Measurements from ENCODE around the gene PPFIA1. TPM values are rescaled to one million over a fixed set of nuclear protein-coding genes. Genes with fewer than 3 reads are reported as not detected.

Gene PPFIA1
- total and polyA plus RNA-seq, 2 of the 13 experiments (the other 11 are each of a cell fraction or from before 2014, with no cell fraction given): 29.9 to 45.2 TPM

DNA sequence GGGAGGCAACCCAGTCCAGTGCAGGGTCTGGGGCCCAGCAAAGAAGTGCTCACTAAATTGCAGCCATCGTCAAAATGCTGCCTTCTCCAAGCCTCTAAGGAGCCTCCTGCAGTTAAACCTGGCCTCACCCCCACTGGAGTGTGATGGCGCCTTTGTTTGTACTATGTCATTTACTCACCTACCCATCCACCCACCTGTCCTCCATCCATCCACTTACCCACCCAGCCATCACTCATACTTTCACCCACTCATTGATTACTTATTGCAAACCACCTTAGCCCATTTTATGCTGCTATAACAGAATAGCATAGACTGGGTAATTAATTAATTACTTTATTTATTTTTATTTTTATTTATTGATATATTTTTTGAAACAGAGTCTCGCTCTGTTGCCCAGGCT, 28.8 kb upstream of the PPFIA1 start:
- Histone ChIP-seq H3K4me1 (ENCODE audit: insufficient read depth, low read length) (peaks cover 11% of the 10 kb centered on the region), H3K27ac (ENCODE audit: extremely low read length, insufficient read depth, low read length) (no peak overlapping the region), H3K9me3 (ENCODE audit: low read length) (no peaks in the 10 kb centered on the region), H3K9ac (ENCODE audit: insufficient read depth, low read depth, low read length) (no peak overlapping the region), H3K4me3 (replicated peaks in 1 of 3; ENCODE audit: insufficient read depth in 1 of 3, low read depth in 2 of 3, low read length in 3 of 3) (no peak overlapping the region), H3K27me3 (ENCODE audit: control insufficient read depth in 1 of 2, insufficient read depth in 2 of 2, low read length in 2 of 2) (peaks cover 0 to 10% of the 10 kb centered on the region in 2 experiments; a peak in 2 of 5 replicates), H4K20me1 (ENCODE audit: insufficient read depth, low read length) (no peaks in the 10 kb centered on the region), H3K79me2 (ENCODE audit: insufficient read depth, low read length) (no peaks in the 10 kb centered on the region), H2AFZ (ENCODE audit: low read length) (no peak overlapping the region), H3K36me3 (replicated peaks in 1 of 2; ENCODE audit: control insufficient read depth in 1 of 2, insufficient read depth in 2 of 2, low read length in 2 of 2) (no peaks in the 10 kb centered on the region), H3K4me2 (ENCODE audit: low read depth, low read length) (no peak overlapping the region)
- WGBS (ENCODE audit: low lambda C conversion rate): 60% methylated on average over 3 of the region's 3 CpGs
- in situ Hi-C loops (cut with HindIII; ENCODE audit: extremely low pct_ligation_motif_present, low pct_unique_long_range_greater_than_20kb) (no loop called here), intact Hi-C loops (cut with micrococcal nuclease; ENCODE audit: unreplicated experiment) (no loop called here)
- TF ChIP-seq NAIF1 (CRISPR knock-in tag; IDR thresholded peaks at IDR 0.05; ENCODE audit: borderline replicate concordance): no peak
- no peak for TF ChIP-seq ZNF781 (CRISPR knock-in tag; IDR thresholded peaks at IDR 0.05; ENCODE audit: borderline replicate concordance, not compliant biosample characterization)
- TF ChIP-seq, protein P1, sequence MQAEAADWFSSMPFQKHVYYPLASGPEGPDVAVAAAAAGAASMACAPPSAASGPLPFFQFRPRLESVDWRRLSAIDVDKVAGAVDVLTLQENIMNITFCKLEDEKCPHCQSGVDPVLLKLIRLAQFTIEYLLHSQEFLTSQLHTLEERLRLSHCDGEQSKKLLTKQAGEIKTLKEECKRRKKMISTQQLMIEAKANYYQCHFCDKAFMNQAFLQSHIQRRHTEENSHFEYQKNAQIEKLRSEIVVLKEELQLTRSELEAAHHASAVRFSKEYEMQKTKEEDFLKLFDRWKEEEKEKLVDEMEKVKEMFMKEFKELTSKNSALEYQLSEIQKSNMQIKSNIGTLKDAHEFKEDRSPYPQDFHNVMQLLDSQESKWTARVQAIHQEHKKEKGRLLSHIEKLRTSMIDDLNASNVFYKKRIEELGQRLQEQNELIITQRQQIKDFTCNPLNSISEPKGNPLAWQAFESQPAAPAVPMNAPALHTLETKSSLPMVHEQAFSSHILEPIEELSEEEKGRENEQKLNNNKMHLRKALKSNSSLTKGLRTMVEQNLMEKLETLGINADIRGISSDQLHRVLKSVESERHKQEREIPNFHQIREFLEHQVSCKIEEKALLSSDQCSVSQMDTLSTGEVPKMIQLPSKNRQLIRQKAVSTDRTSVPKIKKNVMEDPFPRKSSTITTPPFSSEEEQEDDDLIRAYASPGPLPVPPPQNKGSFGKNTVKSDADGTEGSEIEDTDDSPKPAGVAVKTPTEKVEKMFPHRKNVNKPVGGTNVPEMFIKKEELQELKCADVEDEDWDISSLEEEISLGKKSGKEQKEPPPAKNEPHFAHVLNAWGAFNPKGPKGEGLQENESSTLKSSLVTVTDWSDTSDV (CRISPR knock-in tag; IDR thresholded peaks at IDR 0.05): no peak
- TF ChIP-seq U2AF1 (optimal IDR thresholded peaks at IDR 0.05; ENCODE audit: low read depth, low read length): no peak
- ChIA-PET CTCF (ENCODE audit: low intra/inter-chr PET ratio, low total read pairs) (no interaction called here), POLR2A (no interaction called here)
- FAIRE-seq (no peak), DNase-seq (ENCODE audit: low spot score) (no peak), ATAC-seq (no peak)
- no TSS peak for BruUV-seq (replicated peaks)

DNA sequence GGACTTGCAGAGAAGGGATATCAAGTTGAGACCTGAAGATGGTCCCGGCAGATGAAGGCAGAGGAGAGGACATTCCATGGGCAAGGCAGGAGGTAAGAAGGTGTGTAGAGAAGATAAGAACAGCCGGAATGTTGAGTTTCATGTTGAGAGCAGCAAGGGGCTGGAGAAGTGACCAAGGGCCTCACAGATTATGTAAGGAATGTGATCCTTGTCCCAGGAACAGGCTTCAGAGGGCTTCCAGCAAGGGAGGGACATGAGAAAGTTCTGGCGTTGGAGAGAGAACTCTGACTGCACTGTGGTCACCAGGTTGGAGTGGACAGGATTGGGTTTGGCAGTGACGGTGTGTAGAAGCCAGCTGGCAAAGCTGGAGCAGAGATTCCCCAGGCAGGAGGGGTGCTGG, 27.6 kb upstream of the PPFIA1 start:
- Histone ChIP-seq H3K9me3 (ENCODE audit: low read length) (no peaks in the 10 kb centered on the region), H3K4me2 (ENCODE audit: low read depth, low read length) (no peak overlapping the region), H3K9ac (ENCODE audit: insufficient read depth, low read depth, low read length) (no peak overlapping the region), H3K79me2 (ENCODE audit: insufficient read depth, low read length) (no peaks in the 10 kb centered on the region), H3K27ac (ENCODE audit: extremely low read length, insufficient read depth, low read length) (no peak overlapping the region), H3K4me1 (ENCODE audit: insufficient read depth, low read length) (peaks cover 20% of the 10 kb centered on the region), H2AFZ (ENCODE audit: low read length) (no peak overlapping the region), H3K36me3 (replicated peaks in 1 of 2; ENCODE audit: control insufficient read depth in 1 of 2, insufficient read depth in 2 of 2, low read length in 2 of 2) (no peaks in the 10 kb centered on the region), H3K4me3 (replicated peaks in 1 of 3; ENCODE audit: insufficient read depth in 1 of 3, low read depth in 2 of 3, low read length in 3 of 3) (no peak overlapping the region), H4K20me1 (ENCODE audit: insufficient read depth, low read length) (no peaks in the 10 kb centered on the region), H3K27me3 (ENCODE audit: control insufficient read depth in 1 of 2, insufficient read depth in 2 of 2, low read length in 2 of 2) (peaks cover 0 to 15% of the 10 kb centered on the region in 2 experiments; a peak in 2 of 5 replicates)
- no TSS peak for BruUV-seq (replicated peaks)
- POLR2A ChIA-PET: no interaction called here
- no peak for FAIRE-seq
- CTCF ChIA-PET (ENCODE audit: low intra/inter-chr PET ratio, low total read pairs): no interaction called here
- intact Hi-C loops (cut with micrococcal nuclease; ENCODE audit: unreplicated experiment) (no loop called here), in situ Hi-C loops (cut with HindIII; ENCODE audit: extremely low pct_ligation_motif_present, low pct_unique_long_range_greater_than_20kb) (no loop called here)
- no peak for TF ChIP-seq SALL1 (CRISPR knock-in tag; IDR thresholded peaks at IDR 0.05)
- DNase-seq (ENCODE audit: low spot score): no peak
- no peak for ATAC-seq
- WGBS (ENCODE audit: low lambda C conversion rate): 2% methylated on average over 4 of the region's 4 CpGs

Data from HepG2 (cell line).